NB4 (cell line): ENCODE data around the gene OR10A3.

Source experiments
- DNase-seq: peaks from one replicate; pipeline ENCODE4 v3.0.0; 2010; ENCODE audit warnings: low read depth
- H3K4me3 ChIP-seq: one replicate; pipeline ENCODE4 v1.5.1; 2011; ENCODE audit warnings: mild to moderate bottlenecking, low read depth, low read length, moderate library complexity
- CTCF ChIP-seq: IDR thresholded peaks from one replicate; pipeline ENCODE4 v1.5.1; 2012; ENCODE audit warnings: low read depth, low read length
- MAX ChIP-seq: IDR thresholded peaks from 2 replicates; pipeline ENCODE4 v1.6.1; 2011; ENCODE audit warnings: low read depth, low read length
- MYC ChIP-seq: IDR thresholded peaks from 2 replicates; pipeline ENCODE4 v1.6.1; 2011; ENCODE audit warnings: low read depth, low read length
- POLR2A ChIP-seq: IDR thresholded peaks from 2 replicates; pipeline ENCODE4 v1.6.1; 2011; ENCODE audit warnings: mild to moderate bottlenecking; ENCODE audit not compliant: insufficient read length; ENCODE audit errors: extremely low read depth

Gene OR10A3

GRCh38 chr11:7927635-7928034, 13.9 kb downstream of the OR10A3 start:
- DNase-seq = peak; percentile 42
- TF ChIP-seq MAX (no peak), CTCF (no peak), MYC (no peak)
- H3K4me3 ChIP-seq = no peak overlapping the region

GRCh38 chr11:7924536-7924935, 17.0 kb downstream of the OR10A3 start:
- H3K4me3 ChIP-seq = no peak overlapping the region
- TF ChIP-seq MYC (no peak), CTCF (no peak), MAX (no peak), POLR2A (no peak)
- no peak for DNase-seq

- no peak for DNase-seq
- TF ChIP-seq MYC (no peak), POLR2A (no peak), CTCF (no peak), MAX (no peak)
- H3K4me3 ChIP-seq = no peak overlapping the region
Measured at GRCh38 chr11:7918141-7918540, 23.4 kb downstream of the OR10A3 start.

- H3K4me3 ChIP-seq = no peak overlapping the region
- DNase-seq = no peak
- TF ChIP-seq POLR2A (no peak), CTCF (no peak), MYC (no peak), MAX (no peak)
Measured at GRCh38 chr11:7911011-7911410, 30.5 kb downstream of the OR10A3 start.

- no peak for TF ChIP-seq MAX
- no peak for TF ChIP-seq POLR2A
- no peak for TF ChIP-seq CTCF
- TF ChIP-seq MYC = no peak
- no peak overlapping the region for H3K4me3 ChIP-seq
- DNase-seq = no peak
Measured at GRCh38 chr11:7910286-7910788, 31.2 kb downstream of the OR10A3 start.

GRCh38 chr11:7909585-7910285, 31.8 kb downstream of the OR10A3 start:
- no peak for TF ChIP-seq CTCF
- no peak for TF ChIP-seq MYC
- no peak overlapping the region for H3K4me3 ChIP-seq
- no peak for DNase-seq
